Liver (tissue), 3 donors: ENCODE results near the gene KLHL13.

Experiments
- CTCF ChIP-seq: fragments of 150-350 bp; IDR thresholded peaks from 2 replicates; pipeline ENCODE4 v1.5.1; 2017; ENCODE audit warnings: improper control_type of control experiment, low read depth, low read length; ENCODE audit not compliant: missing input control
- GABPA ChIP-seq, 2 donors: IDR thresholded peaks in 1 of 2; conservative IDR thresholded peaks in 1 of 2; 2 replicates each; pipeline ENCODE4 v1.6.1; 2016; ENCODE audit warnings: antibody characterized with exemption in 2 of 2, mild to moderate bottlenecking in 1 of 2, moderate library complexity in 1 of 2
- JUND ChIP-seq, 2 donors: IDR thresholded peaks; 2 replicates each; pipeline ENCODE4 v1.6.1; 2016; ENCODE audit warnings: antibody characterized with exemption in 2 of 2
- MAX ChIP-seq: IDR thresholded peaks from 2 replicates; pipeline ENCODE4 v1.6.1; 2016; ENCODE audit warnings: antibody characterized with exemption
- NR2F2 ChIP-seq: IDR thresholded peaks from 2 replicates; pipeline ENCODE4 v1.6.1; 2016; ENCODE audit warnings: antibody characterized with exemption
- REST ChIP-seq: IDR thresholded peaks from 2 replicates; pipeline ENCODE4 v1.6.1; 2016; ENCODE audit warnings: antibody characterized with exemption, mild to moderate bottlenecking
- RXRA ChIP-seq, 2 donors: IDR thresholded peaks; 2 replicates each; pipeline ENCODE4 v1.6.1; 2017 to 2018; ENCODE audit warnings: antibody characterized with exemption in 2 of 2, mild to moderate bottlenecking in 1 of 2
- SP1 ChIP-seq: IDR thresholded peaks from 2 replicates; pipeline ENCODE4 v1.6.1; 2018; ENCODE audit warnings: antibody characterized with exemption, mild to moderate bottlenecking
- TAF1 ChIP-seq: conservative IDR thresholded peaks from 2 replicates; pipeline ENCODE4 v1.6.1; 2016; ENCODE audit warnings: antibody characterized with exemption, mild to moderate bottlenecking
- YY1 ChIP-seq: IDR thresholded peaks from 2 replicates; pipeline ENCODE4 v1.6.1; 2016; ENCODE audit warnings: antibody characterized with exemption, mild to moderate bottlenecking
- ZBTB33 ChIP-seq: IDR thresholded peaks from 2 replicates; pipeline ENCODE4 v1.6.1; 2016; ENCODE audit warnings: antibody characterized with exemption
- donor health status: healthy.
- donor health status: healthy.

- TF ChIP-seq CTCF, result no peak
- no peak for TF ChIP-seq GABPA (IDR thresholded peaks at IDR 0.05 in 1 of 2, conservative IDR thresholded peaks at IDR 0.05 in 1 of 2)
- TF ChIP-seq TAF1, result no peak
- no peak for TF ChIP-seq REST
- TF ChIP-seq MAX, result no peak
- TF ChIP-seq SP1, result no peak
- TF ChIP-seq YY1, result no peak
- TF ChIP-seq JUND (IDR thresholded peaks at IDR 0.05), result no peak
- no peak for TF ChIP-seq RXRA (IDR thresholded peaks at IDR 0.05)
- no peak for TF ChIP-seq NR2F2
- TF ChIP-seq ZBTB33, result no peak
Observed at GRCh38 chrX:117996408-117996807, 120.2 kb downstream of the KLHL13 start.
